Stimulated activated CD4-positive, alpha-beta T cell treated with anti-CD3 and anti-CD28 coated beads, Interleukin-2, amount 100 ng/mL, for 48 hours (primary cell): ENCODE data around the gene OR10H3.
"Not testable (repeated sequence)": the region's sequence is repeated elsewhere in the genome, so short reads cannot be mapped to it uniquely, and the experiment has no call there.

Experiments used
- DNase-seq, 2 donors: peaks; one replicate each; pipeline ENCODE4 v3.0.0-alpha.2; 2020

Gene OR10H3, protein sequence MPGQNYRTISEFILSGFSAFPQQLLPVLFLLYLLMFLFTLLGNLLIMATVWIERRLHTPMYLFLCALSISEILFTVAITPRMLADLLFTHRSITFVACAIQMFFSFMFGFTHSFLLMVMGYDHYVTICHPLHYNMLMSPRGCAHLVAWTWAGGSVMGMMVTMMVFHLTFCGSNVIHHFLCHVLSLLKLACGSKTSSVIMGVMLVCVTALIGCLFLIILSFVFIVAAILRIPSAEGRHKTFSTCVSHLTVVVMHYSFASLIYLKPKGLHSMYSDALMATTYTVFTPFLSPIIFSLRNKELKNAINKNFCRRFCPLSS

DNA sequence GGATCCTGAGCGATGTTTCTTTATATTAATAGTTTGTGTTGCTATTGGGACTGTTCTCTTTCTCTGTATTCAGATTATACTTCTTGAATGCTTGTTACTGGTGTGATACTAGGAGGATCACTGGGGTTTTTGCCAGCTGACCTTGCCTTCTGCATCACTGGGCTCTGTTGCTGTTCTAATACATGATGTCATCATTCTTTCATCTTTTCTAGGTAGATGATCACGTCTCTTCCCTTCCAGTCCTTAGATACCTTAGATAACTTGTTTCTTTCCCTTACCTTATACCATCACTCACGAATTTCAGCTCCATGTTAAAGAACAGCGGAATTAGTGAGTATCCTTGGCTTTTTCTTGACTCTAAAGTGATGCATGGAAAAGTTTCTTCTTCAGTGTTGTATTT is at the start of gene OR10H3:
Gene OR10H3 (plus strand): TSS at position 264 of the 400 bp plus-strand sequence. CDS start 3,408 bp downstream, outside the sequence.
- no peak for DNase-seq

DNA sequence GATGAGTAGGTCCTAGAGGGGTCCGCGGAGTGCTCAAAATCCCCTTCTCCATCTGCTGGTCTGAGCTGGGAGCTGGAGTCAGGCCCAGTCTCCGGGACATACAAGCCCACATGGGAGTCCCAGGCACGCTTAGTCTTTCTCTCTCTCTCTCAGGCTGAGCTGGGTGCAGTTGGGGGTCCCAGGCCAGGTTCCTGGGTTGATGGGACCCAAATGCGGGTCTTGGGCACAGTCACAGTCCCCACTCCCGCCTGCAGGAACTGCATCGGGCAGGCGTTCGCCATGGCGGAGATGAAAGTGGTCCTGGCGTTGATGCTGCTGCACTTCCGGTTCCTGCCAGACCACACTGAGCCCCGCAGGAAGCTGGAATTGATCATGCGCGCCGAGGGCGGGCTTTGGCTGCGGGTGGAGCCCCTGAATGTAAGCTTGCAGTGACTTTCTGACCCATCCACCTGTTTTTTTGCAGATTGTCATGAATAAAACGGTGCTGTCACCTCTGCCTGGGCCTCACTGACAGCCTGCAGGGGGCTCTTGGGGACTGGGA is 41.1 kb upstream of the OR10H3 start:
- DNase-seq = no peak

DNA sequence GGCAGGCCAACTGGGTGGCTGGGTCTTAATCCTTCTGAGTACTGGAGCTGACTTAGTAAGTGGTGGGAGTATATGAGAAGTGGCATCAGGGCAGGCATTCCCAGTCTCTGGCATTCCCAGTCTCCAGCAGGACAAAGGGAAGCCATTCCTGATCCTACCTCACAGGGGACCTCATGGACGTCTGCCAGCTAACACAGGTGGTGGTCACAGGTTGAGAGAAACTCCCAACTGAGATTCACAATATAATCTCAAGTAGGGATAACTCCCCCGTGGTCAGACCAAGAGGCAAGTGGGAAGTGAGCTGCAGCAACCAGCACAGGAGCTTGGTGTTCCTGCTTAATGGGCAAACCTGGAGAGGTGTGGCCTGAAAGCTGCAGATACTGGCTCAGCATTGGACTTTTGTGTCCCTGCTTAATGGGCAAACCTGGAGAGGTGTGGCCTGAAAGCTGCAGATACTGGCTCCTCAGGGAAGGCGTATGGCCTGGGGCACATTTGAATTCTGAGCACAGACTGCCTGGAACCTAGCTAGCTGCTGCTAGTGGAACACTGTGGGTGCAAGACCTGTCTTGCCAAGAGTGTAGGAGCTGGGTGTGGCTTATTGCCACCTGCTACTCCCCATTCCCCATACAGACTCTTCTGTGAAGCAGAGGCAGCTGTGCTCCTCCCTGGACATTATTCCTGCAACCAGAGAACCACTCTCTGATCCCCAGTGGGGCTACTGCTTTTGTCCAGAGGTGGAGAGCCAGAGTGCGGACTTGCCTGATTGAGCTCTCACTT is 35.8 kb upstream of the OR10H3 start:
- no peak for DNase-seq

DNA sequence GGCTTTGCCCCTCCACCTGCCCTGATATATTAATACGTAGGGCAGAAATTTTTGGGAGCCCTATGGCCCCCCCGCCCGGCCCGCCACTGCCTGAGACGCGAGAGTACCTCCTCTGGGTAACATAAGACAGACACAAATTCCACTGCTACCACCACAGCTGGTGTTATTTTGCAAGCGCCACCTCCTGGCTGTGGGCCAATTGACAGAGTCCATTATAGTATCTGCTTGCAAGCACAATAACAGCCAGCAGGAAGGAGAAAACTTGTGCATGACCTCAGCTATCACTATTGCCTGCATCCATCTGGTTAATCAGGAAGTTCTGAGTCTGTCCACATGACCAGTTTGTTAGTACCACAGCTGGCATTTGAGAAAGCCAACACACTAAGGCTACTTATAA is 35.3 kb upstream of the OR10H3 start:
- peak; percentile 3 to 9 for DNase-seq

DNA sequence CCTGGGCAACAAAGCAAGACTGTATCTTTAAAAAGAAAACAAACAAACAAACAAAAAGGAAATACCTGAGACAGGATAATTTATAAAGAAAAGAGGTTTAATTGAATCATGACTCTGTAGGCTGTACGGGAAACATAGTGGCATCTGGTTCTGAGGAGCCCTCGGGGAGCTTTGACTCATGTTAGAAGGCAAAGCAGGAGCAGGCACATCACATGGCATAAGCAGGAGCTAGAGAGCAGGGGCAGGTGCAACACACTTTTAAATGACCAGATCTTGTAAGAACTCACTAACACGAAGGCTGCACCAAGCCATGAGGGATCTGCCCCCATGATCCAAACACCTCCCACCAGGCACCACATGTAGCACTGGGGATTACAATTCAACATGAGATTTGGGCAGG is 23.1 kb upstream of the OR10H3 start:
- DNase-seq = no peak

DNA sequence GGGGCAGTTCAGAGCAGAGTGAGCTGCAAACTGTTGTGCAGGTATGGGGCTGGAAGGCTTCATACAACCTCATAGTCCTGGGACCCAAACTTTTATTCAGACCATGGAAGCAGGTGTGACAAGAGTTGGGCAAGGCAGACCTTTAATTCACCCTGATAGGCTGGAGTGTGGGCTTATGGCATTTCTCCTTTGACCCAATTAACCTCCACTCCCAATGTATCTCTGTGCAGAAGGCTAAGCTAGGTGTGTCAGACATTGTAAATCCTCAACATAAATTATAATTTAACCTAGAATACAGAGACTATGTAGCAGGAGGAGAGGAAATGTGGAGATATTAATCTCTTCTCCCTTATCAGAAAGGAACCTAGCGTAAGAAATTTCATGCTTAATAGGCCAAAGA is 22.1 kb upstream of the OR10H3 start:
- DNase-seq = no peak

DNA sequence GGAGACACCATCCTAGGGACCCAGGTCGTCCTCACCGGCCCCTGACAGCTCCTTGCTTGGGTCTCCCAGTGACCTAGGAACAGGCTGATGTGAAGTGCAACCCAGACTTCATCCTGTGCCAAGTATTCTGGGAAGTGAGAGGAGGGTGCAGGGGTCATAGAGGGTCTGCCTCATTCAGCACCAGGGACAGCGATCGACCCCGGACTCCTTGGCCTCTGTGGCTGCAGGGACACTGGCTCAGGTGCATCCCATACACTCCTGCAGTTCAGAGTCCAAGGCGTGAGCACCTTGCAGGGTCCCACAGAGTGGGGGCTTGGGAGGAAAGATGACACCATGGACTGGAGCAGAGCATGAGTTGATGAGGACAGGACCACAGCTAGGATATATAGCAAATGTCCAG is 20.0 kb upstream of the OR10H3 start:
- no peak for DNase-seq

DNA sequence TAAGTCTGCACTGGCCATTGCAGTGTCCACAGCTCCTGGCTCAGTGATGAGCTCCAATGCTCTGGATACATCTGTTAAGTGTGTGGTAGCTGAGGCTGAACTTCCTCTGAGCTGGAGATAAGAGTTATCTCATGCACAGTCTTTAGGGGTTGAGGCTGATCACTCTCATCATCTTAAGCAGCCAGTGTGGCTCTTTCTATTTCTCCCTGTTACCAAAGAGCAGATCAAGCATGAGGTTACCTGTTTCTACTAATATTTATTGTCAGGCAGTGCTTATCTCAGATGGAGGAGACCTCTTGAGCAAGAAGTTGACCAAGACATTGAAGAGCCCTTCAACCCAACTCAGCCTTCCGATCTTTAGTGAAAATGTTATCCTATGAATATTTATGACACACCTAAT is 16.5 kb upstream of the OR10H3 start:
- DNase-seq = no peak

DNA sequence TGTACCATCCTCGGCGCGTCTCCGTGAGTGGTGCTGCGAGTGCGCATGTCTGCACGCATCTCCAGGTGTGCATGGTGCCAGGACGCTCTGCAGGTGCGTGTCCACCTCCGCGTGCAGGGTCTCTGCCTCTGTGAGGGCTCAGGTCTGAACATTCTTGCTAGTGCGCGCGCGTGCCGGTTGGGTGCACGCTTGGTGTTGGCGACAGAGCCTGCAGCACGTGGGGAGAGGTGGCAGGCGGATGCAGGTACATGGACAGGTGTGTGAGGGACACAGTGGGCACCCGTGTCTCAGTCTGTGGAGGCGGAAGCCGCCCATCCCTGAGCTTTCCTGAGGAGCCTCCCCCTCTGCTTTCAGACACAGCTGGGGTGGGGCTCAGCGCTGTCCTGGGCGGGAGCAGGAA is 14.8 kb upstream of the OR10H3 start:
- no peak for DNase-seq

DNA sequence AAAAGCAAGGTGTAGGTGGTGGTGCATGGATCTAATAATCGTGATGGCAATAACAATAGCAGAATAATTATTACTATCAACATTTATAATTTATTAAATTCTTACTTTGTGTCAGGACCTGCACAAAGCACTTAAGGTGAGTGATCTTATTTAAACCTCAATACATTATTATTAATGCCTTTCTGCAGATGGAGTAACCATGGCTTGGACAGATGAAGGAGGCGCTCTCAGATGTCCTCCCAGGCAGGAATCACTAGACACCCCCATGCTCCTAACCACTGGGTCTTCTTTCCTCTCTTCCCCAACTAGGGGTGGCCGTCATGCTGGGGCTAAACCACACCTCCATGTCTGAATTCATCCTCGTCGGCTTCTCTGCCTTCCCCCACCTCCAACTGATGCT is 10.1 kb upstream of the OR10H3 start, which contains the start of gene OR10H2:
Gene OR10H2 (plus strand): TSS at position 301 of the 400 bp plus-strand sequence. CDS start 20 bp downstream, at position 321.
- no peak for DNase-seq

DNA sequence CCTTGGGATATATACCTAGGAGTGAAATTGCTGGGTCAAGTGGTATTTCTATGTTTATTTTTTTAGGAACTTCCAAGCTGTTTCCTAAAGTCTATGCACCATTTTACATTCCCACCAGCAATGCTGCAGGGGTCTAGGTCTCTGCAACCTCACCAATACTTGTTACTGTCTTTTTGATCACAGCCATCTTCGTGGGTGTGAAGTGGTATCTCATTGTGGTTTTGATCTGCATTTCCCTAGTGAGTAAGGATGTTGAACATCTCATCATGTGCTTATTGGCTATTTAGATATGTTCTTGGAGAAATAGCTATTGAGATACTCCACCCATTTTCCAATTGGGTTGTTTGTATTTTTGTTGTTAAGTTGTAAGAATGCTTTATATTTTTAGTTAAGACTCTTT is 7.2 kb upstream of the OR10H3 start:
- DNase-seq = no peak

DNA sequence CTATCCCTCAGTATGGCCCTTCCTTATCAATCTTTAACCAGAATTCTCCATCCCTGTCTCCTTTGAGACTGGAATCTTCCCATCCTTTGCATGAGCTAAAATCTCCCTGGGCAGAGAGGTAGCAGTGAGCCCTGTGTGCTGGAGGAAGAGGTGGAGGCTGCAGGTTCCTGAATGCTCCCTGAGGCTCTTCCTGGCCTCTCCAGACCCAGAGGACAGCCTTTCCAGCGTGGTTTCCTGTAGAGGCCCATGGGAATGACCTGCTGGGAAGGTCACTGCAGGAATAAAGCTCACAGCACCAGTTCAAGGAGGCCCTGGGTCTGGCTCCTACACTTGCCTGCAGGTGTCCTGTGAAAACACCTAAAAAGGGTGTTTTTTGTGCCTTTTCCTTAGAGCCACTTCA is 5.4 kb upstream of the OR10H3 start:
- DNase-seq = no peak

DNA sequence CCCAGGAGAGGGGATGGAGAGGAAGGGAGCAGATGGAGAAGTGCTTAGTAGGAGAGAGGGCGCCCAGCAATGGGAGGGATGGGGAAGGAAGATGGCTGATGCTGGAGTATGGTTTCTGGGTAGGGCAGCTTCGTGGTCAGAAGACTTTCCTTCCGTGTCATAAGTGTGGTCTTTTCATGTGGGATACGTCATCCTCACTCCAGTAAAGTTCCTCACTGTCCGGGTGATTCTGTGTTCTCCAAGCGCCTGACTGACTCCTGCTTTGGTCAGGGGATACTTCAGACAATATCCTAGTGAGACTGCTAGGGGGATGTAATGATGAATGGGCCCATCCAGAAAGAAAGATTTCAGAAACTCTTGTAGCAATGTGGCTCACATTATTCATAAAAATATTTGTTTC is 3.9 kb upstream of the OR10H3 start:
- DNase-seq = no peak

DNA sequence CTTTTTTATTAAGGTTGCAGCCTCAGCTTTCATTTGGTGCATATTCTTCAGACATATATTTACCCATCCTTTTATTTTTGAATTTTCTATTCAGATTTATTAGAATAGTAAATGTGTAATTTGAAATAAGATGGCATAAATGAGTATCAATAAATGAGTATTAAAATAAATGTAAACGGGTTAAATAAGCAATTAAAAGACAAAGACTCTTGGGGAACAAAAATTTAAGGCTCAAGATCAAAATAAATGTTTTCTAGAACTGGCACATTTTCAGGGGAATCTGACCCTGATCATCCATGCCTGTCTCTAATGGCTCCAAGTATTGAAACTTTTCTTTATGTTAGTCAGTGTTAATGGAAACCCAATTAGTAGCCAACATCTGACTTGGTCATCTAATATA is 3.0 kb downstream of the OR10H3 start:
- no peak for DNase-seq

DNA sequence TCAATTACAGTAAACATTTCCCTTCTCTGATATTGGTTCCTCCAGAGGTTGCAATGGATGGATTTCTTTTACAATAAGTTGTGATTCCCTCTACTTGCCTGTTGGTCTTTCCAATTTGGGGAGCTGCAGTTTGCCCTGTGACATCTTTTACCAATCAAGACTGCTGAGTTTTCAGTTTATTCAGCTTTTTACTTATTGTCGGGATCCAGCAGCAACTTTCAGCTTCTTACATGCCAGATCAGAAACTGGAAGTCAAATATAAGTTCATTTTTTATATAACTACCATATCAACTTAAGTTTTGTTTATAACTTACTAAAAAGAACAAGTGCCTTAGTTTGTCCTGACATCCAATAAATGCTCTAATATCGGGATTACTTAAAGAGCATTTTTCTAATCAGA is 10.5 kb downstream of the OR10H3 start:
- DNase-seq = no peak

DNA sequence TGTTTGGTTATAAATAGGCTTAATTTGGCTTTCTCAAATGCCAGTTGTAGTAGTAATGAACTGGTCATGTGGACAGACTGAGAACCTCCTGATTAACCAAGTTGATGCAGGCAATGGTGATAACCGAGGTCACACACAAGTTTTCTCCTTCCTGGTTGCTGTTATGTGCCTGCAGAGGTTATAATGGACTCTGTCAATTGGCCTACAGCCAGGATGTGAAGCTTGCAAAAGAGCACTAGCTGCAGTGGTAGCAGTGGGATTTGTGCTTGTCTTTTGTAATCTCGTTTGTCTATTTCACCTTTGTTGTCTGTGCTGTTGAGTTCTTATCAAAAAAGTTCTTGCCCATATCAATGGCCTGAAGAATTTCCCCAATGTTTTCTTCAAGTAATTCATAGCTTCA is 20.6 kb downstream of the OR10H3 start:
- DNase-seq = no peak

DNA sequence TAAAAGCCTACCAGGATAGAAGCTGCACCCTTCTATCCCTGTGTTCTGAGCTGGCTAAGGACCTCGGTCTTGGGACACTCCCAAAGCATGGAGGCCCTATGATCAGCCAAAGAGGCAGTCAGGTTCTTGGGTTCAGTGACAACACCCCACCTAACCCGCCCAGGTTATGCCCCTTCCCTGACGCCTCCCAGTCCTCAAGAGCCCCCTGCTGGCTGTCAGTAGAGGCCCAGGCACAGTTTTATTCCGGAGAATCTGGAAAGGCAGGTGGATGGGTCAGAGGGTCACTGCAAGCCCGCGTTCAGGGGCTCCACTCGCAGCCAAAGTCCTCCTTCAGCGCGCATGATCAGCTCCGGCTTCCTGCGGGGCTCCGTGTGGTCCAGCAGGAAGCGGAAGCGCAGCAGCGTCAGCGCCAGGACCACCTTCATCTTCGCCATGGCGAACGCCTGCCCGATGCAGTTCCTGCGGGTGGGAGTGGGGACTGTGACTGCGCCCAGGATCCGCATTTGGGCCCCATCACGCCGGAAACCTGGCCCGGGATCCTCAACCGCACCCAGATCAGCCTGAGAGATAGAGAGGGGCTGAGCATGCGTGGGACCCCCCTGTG is 22.3 kb downstream of the OR10H3 start:
- DNase-seq = no peak

DNA sequence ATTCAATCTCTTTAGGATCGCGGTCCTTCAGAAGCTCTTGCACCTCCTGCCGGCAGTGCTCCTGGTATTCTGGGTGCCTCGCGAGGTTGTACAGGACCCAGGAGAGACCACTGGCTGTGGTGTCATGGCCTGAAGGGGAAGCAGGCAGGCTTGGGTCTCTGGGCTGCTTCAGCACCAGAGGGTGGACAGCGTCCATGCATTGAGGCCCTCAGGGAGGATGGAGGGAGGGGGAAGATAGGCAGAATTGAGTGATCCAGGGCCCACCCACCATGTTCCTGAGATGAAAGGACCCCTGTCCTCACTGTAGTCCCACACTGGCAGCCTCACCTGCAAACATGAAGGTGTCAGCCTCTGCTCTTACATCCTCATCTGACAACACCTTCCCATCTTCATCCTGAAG is 31.8 kb downstream of the OR10H3 start:
- no peak for DNase-seq

DNA sequence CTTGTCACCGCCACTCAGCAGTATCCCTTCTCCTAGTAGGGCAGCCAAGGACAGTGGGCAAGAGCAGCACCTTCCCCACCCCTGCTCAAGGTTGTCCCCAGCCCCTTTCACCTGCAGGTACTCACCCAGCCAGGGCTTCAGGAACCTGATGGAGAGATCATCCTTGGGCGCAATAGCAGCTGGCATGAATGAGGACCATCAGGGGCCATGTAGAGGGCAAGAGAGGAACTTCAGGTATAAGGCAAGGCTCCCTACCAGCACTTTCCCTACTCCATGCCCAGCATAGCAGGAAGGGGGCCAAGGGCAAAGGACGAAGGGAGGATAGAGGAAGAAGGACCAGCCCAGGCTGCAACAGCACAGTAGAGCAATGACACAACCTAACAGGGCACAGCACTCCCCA is 36.4 kb downstream of the OR10H3 start:
- not testable (repeated sequence) for DNase-seq

DNA sequence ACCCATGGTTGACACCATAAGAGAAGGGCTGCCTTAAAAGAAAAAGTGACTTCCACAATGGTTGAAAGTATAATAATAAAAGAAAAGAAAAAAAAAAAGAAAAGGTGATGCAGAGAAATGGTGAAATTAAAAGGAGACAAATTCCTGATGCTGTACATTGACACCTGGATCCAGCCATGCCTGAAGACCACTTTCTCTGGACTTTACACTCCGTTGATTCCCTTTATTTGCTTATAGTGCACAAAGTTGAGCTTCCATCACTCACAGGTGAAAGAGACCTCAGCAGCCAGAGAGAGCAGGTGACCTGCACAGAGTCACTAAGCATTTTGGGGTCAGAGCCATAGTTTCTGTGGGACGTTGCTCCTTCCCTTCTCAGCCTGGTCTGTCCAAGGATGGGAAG is 37.5 kb downstream of the OR10H3 start:
- no peak for DNase-seq

DNA sequence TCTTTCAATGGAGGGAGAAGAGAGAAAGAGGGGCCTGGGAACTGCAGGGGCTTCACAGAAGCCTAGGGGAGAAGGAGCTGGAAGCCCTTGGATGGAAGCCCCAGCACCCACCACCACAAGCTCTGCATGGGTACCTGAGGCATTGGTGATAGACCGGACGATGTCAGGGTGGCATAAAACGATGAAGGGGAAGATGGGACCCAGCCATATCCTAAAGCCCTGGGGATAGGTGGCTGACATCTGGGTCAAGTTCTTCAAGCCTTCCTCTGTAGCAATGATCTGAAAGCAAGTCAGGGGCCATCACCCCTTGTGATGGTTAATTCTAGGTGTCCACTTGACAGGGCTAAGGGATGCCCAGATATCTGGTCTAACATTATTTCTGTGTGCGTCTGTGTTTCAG is 38.5 kb downstream of the OR10H3 start:
- DNase-seq = no peak

DNA sequence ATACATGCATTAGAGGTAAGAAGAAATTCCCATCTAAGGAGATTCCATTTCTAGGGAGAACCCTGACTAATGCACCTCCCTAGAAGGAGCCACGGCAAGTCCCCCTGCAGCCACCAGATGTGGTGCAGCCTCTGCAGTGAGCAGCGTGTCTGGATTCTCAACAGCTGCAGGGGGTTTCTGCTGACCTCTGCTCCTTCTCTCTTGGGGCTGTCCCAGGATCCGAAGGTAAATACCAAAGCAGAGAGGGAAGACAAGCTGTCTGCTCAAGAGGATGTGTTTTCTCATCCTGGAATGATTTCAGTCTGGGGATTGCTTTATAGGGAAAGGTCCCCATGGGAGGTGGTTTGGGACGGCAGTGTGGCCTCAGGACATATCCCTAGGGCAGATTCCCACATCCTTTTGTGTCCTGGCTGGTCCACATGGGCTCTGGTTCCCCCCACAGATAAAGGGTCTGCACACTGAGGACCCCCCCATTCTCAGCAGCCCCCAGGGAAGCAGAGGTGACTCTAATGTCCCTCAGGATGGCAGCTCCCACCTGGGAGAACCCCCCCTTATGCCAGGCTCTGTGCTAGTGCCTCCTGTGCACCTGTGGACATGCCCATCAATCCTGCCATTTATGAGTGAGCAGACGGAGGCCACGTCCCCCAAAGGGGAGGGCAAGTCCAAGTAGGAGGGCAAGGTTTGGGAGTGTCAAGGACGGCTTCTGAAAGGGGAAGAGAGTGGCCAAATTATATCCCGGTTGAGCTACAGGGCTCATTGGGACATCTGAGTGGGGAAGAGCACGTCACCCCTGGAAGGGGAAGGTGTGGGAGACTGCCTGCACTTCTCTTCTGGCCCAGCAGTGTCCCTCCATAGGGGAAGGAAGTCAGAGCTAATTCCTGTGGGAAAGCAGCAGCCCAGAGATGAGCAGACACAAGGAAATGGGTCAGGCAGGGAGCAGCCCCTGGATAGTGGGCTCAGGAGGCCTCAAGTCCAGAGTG is 39.5 kb downstream of the OR10H3 start:
- no peak for DNase-seq
